Posterior vena cava (tissue), 2 donors: ENCODE results near the gene BMF. TPM values are rescaled to one million over a fixed set of nuclear protein-coding genes. Genes with fewer than 3 reads are reported as not detected.
"Not testable (repeated sequence)": the region's sequence is repeated elsewhere in the genome, so short reads cannot be mapped to it uniquely, and the experiment has no call there.

Source experiments
- DNase-seq: peaks from one replicate; pipeline ENCODE4 v3.0.0-alpha.2; 2020; ENCODE audit warnings: low spot score
- intact Hi-C, 2 donors: fragments of 100-400 bp; cut with DNase I; formaldehyde crosslinking; loops; one replicate each; pipeline versions ENCODE4 v1.14.1 to v1.14.2; 2022 to 2023
- long read RNA-seq, 2 donors: library from polyadenylated mRNA; unstranded; transcript quantifications; one replicate each; pipeline ENCODE4 v2.0.0, GENCODE V29; 2020 to 2021
- total RNA-seq, 2 donors: library from RNA; stranded (reverse); fragmentation: NEBNext Ultra II Directional; extraction: Animal tissue kit (Norgen Biotek cat#: 25700); gene quantifications; one replicate each; pipeline ENCODE4 v1.2.1, GENCODE V29; 2021
- donor health status: DM: yes; HTN: yes; CAD: no.
- donor health status: DM: yes; HTN: yes; CAD: no.

Gene BMF
- total RNA-seq, result 1 to 10 TPM; 3.0 to 5.0 TPM
- long read RNA-seq, donor 1, full-length matches to known transcripts, result 1 of 6 reads
- long read RNA-seq, donor 1, partial matches to known transcripts, result 0 of 6 reads
- long read RNA-seq, donor 1, other reads (novel, unspliced or antisense), result 5 of 6 reads
- long read RNA-seq, donor 2, result 0 reads

- DNase-seq, result peak; percentile 100
- intact Hi-C loops, result loop anchor here in 1 of 2 donors (10.0 kb wide), 1 partner anchor 596 kb away; no protein-coding TSS in a partner anchor
Observed at GRCh38 chr15:40108855-40109735, at the start of gene BMF. BMF (minus strand) TSS chr15:40108879; CDS start chr15:40106086, 2,793 bp downstream.

- intact Hi-C loops, result no loop called here
Observed at GRCh38 chr15:40157778-40158447, 49.2 kb upstream of the BMF start.

GRCh38 chr15:40155270-40155910 is 46.7 kb upstream of the BMF start:
- intact Hi-C loops, result no loop called here
- DNase-seq, result no peak

More at GRCh38 chr15:40157778-40158447, 49.2 kb upstream of the BMF start:
- DNase-seq, result no peak

GRCh38 chr15:40154821-40155220 is 46.1 kb upstream of the BMF start:
- DNase-seq, intact Hi-C loops: not testable (repeated sequence)

GRCh38 chr15:40151991-40152390 is 43.3 kb upstream of the BMF start:
- DNase-seq, result no peak
- intact Hi-C loops, result no loop called here

- DNase-seq, result no peak
- intact Hi-C loops, result no loop called here
Observed at GRCh38 chr15:40151499-40151898, 42.8 kb upstream of the BMF start.

DNA sequence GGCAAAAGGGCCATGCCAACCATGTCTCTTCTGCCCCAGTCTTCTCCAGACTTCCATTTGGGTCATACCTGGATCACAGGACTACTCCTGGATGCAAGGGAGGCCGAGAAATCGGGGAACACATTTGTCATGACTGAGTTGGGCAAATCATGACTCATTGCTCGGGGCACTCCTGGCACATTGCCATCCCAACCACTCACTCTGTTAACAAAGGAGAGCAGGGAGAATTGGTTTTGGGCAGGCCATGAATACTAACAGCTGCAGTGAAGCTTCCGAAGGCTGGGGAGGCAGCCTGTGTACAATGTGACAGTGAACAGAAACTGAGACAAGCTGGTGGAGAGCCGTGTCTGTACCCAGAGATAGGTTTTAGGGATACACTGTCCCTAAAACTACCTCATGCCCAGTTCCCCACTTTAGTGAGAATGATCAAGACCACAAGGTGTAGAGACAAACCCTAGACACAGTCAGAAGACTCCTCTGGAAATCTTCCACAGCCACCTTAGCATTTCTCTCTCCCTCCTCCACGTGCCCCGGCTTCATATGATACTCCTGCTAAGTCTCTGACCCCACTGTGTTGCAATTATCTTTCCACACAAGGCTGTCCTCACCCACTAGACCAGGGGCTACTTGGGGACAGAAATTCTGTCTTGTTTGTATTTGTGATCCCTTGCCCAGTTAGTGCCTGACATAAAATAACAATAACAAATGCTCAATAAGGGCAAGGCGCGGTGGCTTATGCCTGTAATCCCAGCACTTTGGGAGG is 41.7 kb upstream of the BMF start:
- intact Hi-C loops, result no loop called here
- no peak for DNase-seq

- intact Hi-C loops, result no loop called here
Observed at GRCh38 chr15:40149339-40149738, 40.7 kb upstream of the BMF start.

GRCh38 chr15:40146037-40146436 is 37.4 kb upstream of the BMF start:
- DNase-seq, result no peak
- intact Hi-C loops, result no loop called here

More at GRCh38 chr15:40149339-40149738, 40.7 kb upstream of the BMF start:
- no peak for DNase-seq

- DNase-seq, result no peak
- intact Hi-C loops, result no loop called here
Observed at GRCh38 chr15:40142428-40142827, 33.7 kb upstream of the BMF start.

GRCh38 chr15:40138201-40138570 is 29.5 kb upstream of the BMF start:
- intact Hi-C loops, DNase-seq: not testable (repeated sequence)

DNA sequence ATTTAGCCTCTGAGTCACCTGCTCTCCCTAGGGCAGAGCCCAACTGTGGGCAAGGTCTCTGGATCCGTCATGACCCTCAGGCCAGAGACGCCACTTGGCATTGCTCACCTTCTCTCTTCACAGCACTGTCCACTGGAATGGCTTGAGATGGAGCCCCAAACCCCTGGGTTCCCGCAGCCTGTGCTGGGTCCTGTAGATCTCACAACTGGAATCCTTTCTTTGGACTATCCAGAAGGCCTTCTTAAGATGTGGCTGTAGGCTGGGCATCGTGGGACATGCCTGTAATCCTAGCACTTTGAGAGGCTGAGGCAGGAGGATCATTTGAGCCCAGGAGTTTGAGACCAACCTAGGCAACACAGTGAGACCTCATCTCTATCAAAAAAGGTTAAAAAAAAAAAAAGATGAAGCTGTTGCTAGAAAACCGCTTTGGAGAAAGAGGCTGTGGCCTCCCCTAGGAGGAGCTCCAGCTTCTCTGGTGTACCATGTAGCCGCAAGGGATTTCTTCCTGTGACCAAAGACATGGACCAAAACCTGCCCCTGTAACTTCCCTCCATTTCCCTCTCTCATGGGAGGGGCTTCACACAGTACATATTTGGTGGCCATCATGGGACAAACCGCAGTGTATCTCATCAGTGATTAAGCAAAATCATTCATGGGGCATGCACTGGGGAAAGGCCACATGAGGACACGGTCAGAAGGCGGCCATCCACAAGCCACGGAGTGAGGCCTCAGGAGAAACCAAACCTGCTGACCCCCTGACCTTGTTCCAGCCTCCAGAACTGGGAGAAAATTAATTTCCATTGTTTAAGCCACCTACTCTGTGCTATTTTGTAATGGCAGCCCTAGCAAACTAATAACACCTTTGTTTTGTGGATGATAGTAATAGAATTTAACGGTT is 28.9 kb upstream of the BMF start:
- DNase-seq, result no peak

GRCh38 chr15:40136470-40137302 is 28.0 kb upstream of the BMF start:
- intact Hi-C loops, result no loop called here
- no peak for DNase-seq

More for the DNA sequence above, 28.9 kb upstream of the BMF start:
- intact Hi-C loops, result no loop called here

GRCh38 chr15:40135846-40136450 is 27.3 kb upstream of the BMF start:
- DNase-seq, intact Hi-C loops: not testable (repeated sequence)

- no peak for DNase-seq
- intact Hi-C loops, result no loop called here
Observed at GRCh38 chr15:40134885-40135284, 26.2 kb upstream of the BMF start.

GRCh38 chr15:40133544-40133943 is 24.9 kb upstream of the BMF start:
- DNase-seq, result no peak
- intact Hi-C loops, result no loop called here
